Kidney (tissue), 14 donors: Measurements from ENCODE around the gene AJAP1. TPM values are rescaled to one million over a fixed set of nuclear protein-coding genes. Genes with fewer than 3 reads are reported as not detected.

ENCODE experiments used
- DNase-seq, 5 donors: peaks; one replicate each; pipeline ENCODE4 v3.0.0-alpha.2; 2013 to 2020
- FAIRE-seq: peaks from 2 replicates; lab custom pipeline; 2012; peaks lifted over from hg19 to GRCh38; lab: Jason Lieb, UNC
- H3K27ac ChIP-seq, 2 donors: one replicate each; pipeline ENCODE4 v1.7.0; 2013; ENCODE audit warnings: low read depth in 2 of 2, low read length in 2 of 2, inconsistent platforms in 1 of 2
- H3K27me3 ChIP-seq: one replicate; pipeline ENCODE4 v1.7.1; 2013; ENCODE audit warnings: low read length, inconsistent platforms; ENCODE audit not compliant: control insufficient read depth, insufficient read depth
- H3K36me3 ChIP-seq, 3 donors: one replicate each; pipeline versions ENCODE4 v1.7.0 to v1.7.1; 2013; ENCODE audit warnings: low read length in 3 of 3, control low read depth in 1 of 3, inconsistent platforms in 1 of 3; ENCODE audit not compliant: insufficient read depth in 3 of 3, control insufficient read depth in 2 of 3
- H3K4me1 ChIP-seq, 3 donors: one replicate each; pipeline versions ENCODE4 v1.7.0 to v1.7.1; 2013; ENCODE audit warnings: low read length in 3 of 3, inconsistent platforms in 1 of 3, low read depth in 1 of 3; ENCODE audit not compliant: control insufficient read depth in 2 of 3, insufficient read depth in 2 of 3
- H3K4me3 ChIP-seq, 3 donors: one replicate each; pipeline versions ENCODE4 v1.7.0 to v1.8.1; 2013; ENCODE audit warnings: low read length in 3 of 3, control low read depth in 1 of 3, inconsistent platforms in 1 of 3
- H3K9ac ChIP-seq, 3 donors: one replicate each; pipeline versions ENCODE4 v1.7.0 to v1.7.1; 2013; ENCODE audit warnings: low read length in 3 of 3, control low read depth in 1 of 3, inconsistent platforms in 1 of 3
- H3K9me3 ChIP-seq, 3 donors: one replicate each; pipeline versions ENCODE4 v1.7.0 to v1.7.1; 2013; ENCODE audit warnings: low read length in 3 of 3, control low read depth in 1 of 3, inconsistent platforms in 1 of 3; ENCODE audit not compliant: control insufficient read depth in 2 of 3, insufficient read depth in 1 of 3
- intact Hi-C: fragments of 100-400 bp; cut with DNase I; formaldehyde crosslinking; loops from one replicate; pipeline ENCODE4 v1.11.1; 2022
- polyA plus RNA-seq: library from polyadenylated mRNA; stranded (reverse); fragments of 350-450 nt; fragmentation: Illumina TruSeq; extraction: RNeasy Lipid Tissue Mini Kit (QIAGEN cat#74804); gene quantifications from one replicate; pipeline ENCODE4 v1.2.3, GENCODE V29; 2014; ENCODE audit warnings: low read depth, low replicate concordance; ENCODE audit not compliant: insufficient read depth
- total RNA-seq: library from RNA; stranded (reverse); fragmentation: NEBNext Ultra II Directional; extraction: Animal tissue kit (Norgen Biotek cat#: 25700); gene quantifications from one replicate; pipeline ENCODE4 v1.2.1, GENCODE V29; 2021
- TF ChIP-seq, protein P1 (sequence below): IDR thresholded peaks from 3 replicates; pipeline ENCODE4 v1.5.1; 2012; ENCODE audit warnings: mild to moderate bottlenecking, moderate library complexity, borderline replicate concordance; ENCODE audit not compliant: insufficient read depth; ENCODE audit errors: extremely low read depth
- donor health status: control.
- donor health status: control.
- donor health status: control.
- donor health status: control.
- donor health status: control.
- donor health status: DM: yes; HTN: yes; CAD: no.
- donor health status: Normal renal cell carcinoma (clear cell type).

Gene AJAP1
- total and polyA plus RNA-seq, 2 donors from 2014 or later = 2.7 to 5.5 TPM

DNA sequence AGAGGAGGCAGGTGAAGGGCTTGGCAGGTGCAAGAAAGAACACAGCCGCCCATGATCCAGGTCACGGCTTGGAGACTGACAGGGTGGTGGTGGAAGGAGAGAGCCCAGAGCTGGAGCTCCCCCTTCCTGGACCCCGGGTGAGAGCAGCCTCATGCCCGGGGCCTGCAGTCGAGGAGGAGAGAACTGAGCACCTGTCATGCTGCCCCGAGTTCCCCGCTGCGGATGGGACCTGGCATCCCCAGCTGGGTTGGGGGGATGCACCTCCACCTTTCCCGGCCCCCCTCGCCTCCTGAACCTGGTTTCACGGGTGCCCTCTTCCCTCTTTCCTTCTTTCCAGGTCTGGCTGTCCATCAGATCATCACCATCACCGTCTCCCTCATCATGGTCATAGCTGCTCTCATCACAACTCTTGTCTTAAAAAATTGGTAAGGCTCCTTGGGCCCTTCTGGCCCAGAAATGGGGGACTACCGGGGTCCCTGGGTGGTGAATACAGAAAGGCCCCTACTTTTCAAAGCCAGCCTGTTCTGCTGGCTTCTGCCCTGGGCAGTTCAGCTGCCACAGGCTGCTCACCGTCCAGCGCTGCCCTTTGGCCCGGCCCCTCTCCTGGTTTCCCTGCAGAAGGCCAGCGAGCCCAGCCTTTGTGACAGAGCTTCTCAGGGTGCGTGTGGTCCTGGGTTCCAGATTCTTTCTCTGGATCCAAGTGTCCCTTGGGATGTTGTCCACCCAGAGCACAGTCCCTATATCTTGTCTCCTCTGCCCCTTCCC lies 115.3 kb downstream of the AJAP1 start:
- Histone ChIP-seq H3K27ac (no peak overlapping the region), H3K4me3 (no peak overlapping the region), H3K9me3 (no peaks in the 10 kb centered on the region), H3K36me3 (no peaks in the 10 kb centered on the region), H3K4me1 (no peaks in the 10 kb centered on the region), H3K9ac (no peak overlapping the region), H3K27me3 (no peaks in the 10 kb centered on the region)
- TF ChIP-seq, protein P1, sequence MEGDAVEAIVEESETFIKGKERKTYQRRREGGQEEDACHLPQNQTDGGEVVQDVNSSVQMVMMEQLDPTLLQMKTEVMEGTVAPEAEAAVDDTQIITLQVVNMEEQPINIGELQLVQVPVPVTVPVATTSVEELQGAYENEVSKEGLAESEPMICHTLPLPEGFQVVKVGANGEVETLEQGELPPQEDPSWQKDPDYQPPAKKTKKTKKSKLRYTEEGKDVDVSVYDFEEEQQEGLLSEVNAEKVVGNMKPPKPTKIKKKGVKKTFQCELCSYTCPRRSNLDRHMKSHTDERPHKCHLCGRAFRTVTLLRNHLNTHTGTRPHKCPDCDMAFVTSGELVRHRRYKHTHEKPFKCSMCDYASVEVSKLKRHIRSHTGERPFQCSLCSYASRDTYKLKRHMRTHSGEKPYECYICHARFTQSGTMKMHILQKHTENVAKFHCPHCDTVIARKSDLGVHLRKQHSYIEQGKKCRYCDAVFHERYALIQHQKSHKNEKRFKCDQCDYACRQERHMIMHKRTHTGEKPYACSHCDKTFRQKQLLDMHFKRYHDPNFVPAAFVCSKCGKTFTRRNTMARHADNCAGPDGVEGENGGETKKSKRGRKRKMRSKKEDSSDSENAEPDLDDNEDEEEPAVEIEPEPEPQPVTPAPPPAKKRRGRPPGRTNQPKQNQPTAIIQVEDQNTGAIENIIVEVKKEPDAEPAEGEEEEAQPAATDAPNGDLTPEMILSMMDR = no peak
- intact Hi-C loops = no loop called here
- FAIRE-seq (no peak), DNase-seq (no peak)

DNA sequence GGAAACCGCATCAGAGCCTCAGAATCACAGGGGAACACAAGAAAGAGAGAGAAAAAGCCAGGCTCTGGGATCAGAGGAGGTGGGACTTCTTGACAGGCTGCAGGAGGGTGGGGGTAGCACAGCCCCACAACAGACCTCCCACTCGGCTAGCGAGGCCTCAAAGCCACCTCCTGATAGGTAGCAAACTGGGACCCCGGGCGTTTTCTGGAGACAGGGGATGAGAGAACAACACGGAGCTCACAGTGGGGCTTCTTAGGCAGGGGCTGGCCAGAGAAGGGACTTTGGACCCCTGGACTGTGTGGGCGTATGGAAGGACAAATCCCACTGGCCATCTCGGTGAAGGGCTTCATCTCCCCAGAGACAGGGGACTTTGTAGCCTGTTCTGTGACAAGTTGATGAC lies 116.3 kb downstream of the AJAP1 start:
- intact Hi-C loops = no loop called here
- H3K9me3 ChIP-seq = no peaks in the 10 kb centered on the region
- DNase-seq = peak in 1 of 5 donors; percentile 7
- TF ChIP-seq, protein P1 = no peak
- no peak for FAIRE-seq
- no peaks in the 10 kb centered on the region for H3K27me3 ChIP-seq
- H3K27ac ChIP-seq = no peak overlapping the region
- H3K36me3 ChIP-seq = no peaks in the 10 kb centered on the region
- no peaks in the 10 kb centered on the region for H3K4me1 ChIP-seq
- H3K9ac ChIP-seq = no peak overlapping the region
- no peak overlapping the region for H3K4me3 ChIP-seq

DNA sequence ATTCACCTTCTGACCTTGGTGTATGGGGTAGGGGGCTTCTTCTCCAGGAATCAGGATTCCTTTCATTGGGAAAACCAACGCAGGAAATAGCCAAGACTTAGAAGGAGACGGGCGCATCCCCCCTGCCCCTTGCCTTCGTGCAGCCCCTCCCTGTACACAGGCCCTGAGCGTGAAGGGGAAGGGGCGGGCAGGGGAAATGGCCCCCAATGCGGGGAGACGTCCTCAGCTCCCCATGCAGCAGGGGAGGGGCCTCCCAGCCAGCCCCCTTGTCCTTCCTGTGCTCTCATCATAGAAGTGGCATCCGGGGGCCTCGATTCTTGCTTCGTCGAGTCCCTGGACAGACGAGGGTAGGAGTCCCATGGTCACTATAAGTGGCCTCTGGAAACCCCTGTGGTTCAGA lies 116.9 kb downstream of the AJAP1 start:
- TF ChIP-seq, protein P1 = no peak
- DNase-seq = peak in 1 of 5 donors; percentile 56
- no peak overlapping the region for H3K27ac ChIP-seq
- H3K9me3 ChIP-seq = no peaks in the 10 kb centered on the region
- H3K27me3 ChIP-seq = no peaks in the 10 kb centered on the region
- H3K9ac ChIP-seq = no peak overlapping the region
- no peak for FAIRE-seq
- H3K4me1 ChIP-seq = no peaks in the 10 kb centered on the region
- no peak overlapping the region for H3K4me3 ChIP-seq
- H3K36me3 ChIP-seq = no peaks in the 10 kb centered on the region
- intact Hi-C loops = no loop called here
